ENCODE measurements around the gene CTNND2.

CTNND2 gene

GRCh38 chr5:11780641-11781345 is 123.5 kb downstream of the CTNND2 start:
- DNase-seq (ENCODE audit: low read depth in 1 of 2, low spot score in 1 of 2), result no peak

- DNase-seq (ENCODE audit: low read depth in 1 of 2, low spot score in 1 of 2), result no peak
These were observed 127.2 kb downstream of the CTNND2 start for GRCh38 chr5:11777096-11777495.

GRCh38 chr5:11770310-11770709 is 133.9 kb downstream of the CTNND2 start:
- DNase-seq (ENCODE audit: low read depth in 1 of 2, low spot score in 1 of 2), result no peak

- DNase-seq (ENCODE audit: low read depth in 1 of 2, low spot score in 1 of 2), result no peak
These were observed 143.2 kb downstream of the CTNND2 start for GRCh38 chr5:11760934-11761603.

- DNase-seq (ENCODE audit: low read depth in 1 of 2, low spot score in 1 of 2), result no peak
These were observed 145.9 kb downstream of the CTNND2 start for GRCh38 chr5:11758321-11758720.

- DNase-seq (ENCODE audit: low read depth in 1 of 2, low spot score in 1 of 2), result no peak
These were observed 146.6 kb downstream of the CTNND2 start for GRCh38 chr5:11757661-11758060.

- DNase-seq (ENCODE audit: low read depth in 1 of 2, low spot score in 1 of 2), result no peak
These were observed 167.2 kb downstream of the CTNND2 start for GRCh38 chr5:11737010-11737409.

- no peak for DNase-seq (ENCODE audit: low read depth in 1 of 2, low spot score in 1 of 2)
These were observed 169.9 kb downstream of the CTNND2 start for GRCh38 chr5:11734369-11734768.

- DNase-seq (ENCODE audit: low read depth in 1 of 2, low spot score in 1 of 2), result no peak
These were observed 170.4 kb downstream of the CTNND2 start for GRCh38 chr5:11733840-11734192.

GRCh38 chr5:11733185-11733839 is 170.9 kb downstream of the CTNND2 start:
- DNase-seq (ENCODE audit: low read depth in 1 of 2, low spot score in 1 of 2), result no peak

- DNase-seq (ENCODE audit: low read depth in 1 of 2, low spot score in 1 of 2), result no peak
These were observed 179.3 kb downstream of the CTNND2 start for GRCh38 chr5:11724940-11725339.

- DNase-seq (ENCODE audit: low read depth in 1 of 2, low spot score in 1 of 2), result no peak
These were observed 184.3 kb downstream of the CTNND2 start for GRCh38 chr5:11719888-11720481.

- DNase-seq (ENCODE audit: low read depth in 1 of 2, low spot score in 1 of 2), result no peak
These were observed 188.6 kb downstream of the CTNND2 start for GRCh38 chr5:11715461-11716196.

GRCh38 chr5:11711932-11712331 is 192.3 kb downstream of the CTNND2 start:
- DNase-seq (ENCODE audit: low read depth in 1 of 2, low spot score in 1 of 2), result no peak

- DNase-seq (ENCODE audit: low read depth in 1 of 2, low spot score in 1 of 2), result no peak
These were observed 195.2 kb downstream of the CTNND2 start for GRCh38 chr5:11709021-11709420.

GRCh38 chr5:11704916-11705315 is 199.3 kb downstream of the CTNND2 start:
- no peak for DNase-seq (ENCODE audit: low read depth in 1 of 2, low spot score in 1 of 2)

- no peak for DNase-seq (ENCODE audit: low read depth in 1 of 2, low spot score in 1 of 2)
These were observed 203.9 kb downstream of the CTNND2 start for GRCh38 chr5:11700391-11700790.

GRCh38 chr5:11692636-11693035 is 211.6 kb downstream of the CTNND2 start:
- DNase-seq (ENCODE audit: low read depth in 1 of 2, low spot score in 1 of 2), result no peak

- no peak for DNase-seq (ENCODE audit: low read depth in 1 of 2, low spot score in 1 of 2)
These were observed 216.7 kb downstream of the CTNND2 start for GRCh38 chr5:11687498-11687897.

GRCh38 chr5:11684607-11685006 is 219.6 kb downstream of the CTNND2 start:
- DNase-seq (ENCODE audit: low read depth in 1 of 2, low spot score in 1 of 2), result no peak

- DNase-seq (ENCODE audit: low read depth in 1 of 2, low spot score in 1 of 2), result no peak
These were observed 220.6 kb downstream of the CTNND2 start for GRCh38 chr5:11683666-11684065.

Data from activated T-helper 1 cell treated with anti-CD3 and anti-CD28 coated beads, Interleukin-2, amount 50 U/mL, for 16 hours (primary cell).